GM18499 (cell line): ENCODE measurements around the gene GDF2.

ENCODE experiments used
- ATAC-seq: cut with Tn5 transposase; IDR thresholded peaks from one replicate; pipeline ENCODE4 v1.9.1; 2021; ENCODE audit warnings: moderate number of reproducible peaks; ENCODE audit not compliant: insufficient read depth, unreplicated experiment

GDF2 gene

DNA sequence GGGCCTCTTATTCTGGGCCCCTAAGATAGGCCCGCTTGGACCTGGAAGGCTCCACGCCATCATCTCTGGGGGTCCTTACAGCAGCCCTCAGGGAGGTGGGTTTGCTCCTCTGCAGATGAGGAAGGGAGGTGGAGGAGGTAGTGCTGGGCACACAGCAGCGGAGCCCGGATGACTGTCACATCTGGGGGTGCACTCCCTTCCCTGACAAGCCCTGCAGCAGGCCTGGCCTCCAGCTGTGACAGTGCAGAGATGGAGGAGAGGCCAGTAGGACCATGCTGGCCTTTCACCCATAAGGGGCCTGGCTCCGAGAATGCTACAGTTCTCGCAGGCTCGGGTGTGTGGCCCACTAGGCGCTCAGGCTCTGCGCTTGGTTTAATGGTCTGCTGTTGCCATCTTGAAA lies 9.2 kb downstream of the GDF2 start:
- ATAC-seq = no peak

DNA sequence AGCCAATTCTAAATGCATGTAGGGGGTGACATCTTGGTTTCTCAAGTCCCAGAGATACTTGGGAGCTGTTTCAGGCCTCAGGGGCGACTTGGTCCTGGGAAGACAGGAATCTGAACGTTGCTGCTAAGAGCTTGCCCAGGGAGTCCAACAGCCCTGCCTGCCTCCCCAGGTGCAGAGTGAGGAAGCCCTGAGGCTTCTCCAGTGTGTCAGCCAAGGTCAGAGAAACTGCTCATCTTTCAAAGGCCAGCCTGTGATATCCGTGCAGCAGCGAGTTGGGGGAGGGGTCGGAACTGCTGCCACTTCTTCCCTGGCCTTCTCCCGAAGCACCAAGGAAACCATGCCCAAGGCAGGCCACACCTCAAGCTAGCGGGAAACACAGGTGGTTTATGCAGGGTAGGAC lies 9.7 kb downstream of the GDF2 start:
- ATAC-seq = no peak

DNA sequence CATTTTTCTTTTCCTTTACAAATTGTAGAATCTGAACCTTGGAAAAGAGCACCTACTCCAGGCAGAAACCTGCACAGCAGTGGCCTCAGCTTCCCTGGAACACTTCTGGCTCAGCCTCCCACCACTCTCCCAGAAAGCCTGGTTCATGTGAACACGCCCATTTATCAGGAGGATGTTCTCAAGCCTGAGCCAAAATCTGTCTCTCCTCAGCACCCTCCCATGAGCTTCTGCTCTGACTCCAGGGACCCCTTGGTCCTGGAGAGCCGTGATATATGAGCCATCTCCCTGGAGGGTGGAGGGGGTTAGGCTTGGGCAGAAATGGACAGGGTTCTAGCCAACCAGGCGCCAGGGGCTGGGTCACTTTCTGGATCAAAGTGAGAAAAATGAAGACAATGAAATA lies 10.1 kb downstream of the GDF2 start:
- ATAC-seq = no peak

DNA sequence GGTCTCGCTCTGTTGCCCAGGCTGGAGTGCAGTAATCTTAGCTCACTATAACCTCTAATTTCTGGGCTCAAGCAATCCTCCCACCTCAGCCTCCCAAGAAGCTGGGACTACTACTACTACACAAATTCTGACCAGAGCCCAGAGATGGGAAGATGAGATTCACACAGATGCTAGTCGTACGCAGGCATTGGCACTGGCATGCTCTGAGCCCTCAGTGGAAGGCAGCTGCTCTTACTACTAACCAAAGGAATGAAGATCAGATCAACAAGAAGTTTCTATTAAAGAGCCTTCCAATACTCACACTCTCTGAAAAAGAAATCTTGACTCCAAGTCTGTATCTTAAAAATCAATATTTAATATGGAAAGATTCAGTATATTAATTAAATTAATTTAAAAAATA lies 10.7 kb downstream of the GDF2 start:
- no peak for ATAC-seq

DNA sequence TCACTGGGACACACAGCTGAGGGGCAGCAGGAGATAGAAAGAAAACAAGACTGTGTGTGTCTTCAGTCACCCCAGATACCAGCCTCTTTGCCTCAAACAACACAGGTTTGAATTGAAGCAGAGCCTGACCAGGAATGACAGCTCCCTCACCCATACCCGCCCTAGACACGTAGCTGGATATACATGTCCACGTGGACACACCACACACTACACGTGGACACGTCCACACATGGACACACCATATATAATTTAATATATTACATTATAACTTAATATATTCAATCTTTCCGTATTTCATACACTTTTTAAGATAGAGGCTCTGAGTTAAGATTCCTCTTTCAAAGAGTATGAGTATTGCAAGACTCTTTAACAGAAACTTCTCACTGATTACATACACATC lies 11.3 kb downstream of the GDF2 start:
- ATAC-seq = no peak

DNA sequence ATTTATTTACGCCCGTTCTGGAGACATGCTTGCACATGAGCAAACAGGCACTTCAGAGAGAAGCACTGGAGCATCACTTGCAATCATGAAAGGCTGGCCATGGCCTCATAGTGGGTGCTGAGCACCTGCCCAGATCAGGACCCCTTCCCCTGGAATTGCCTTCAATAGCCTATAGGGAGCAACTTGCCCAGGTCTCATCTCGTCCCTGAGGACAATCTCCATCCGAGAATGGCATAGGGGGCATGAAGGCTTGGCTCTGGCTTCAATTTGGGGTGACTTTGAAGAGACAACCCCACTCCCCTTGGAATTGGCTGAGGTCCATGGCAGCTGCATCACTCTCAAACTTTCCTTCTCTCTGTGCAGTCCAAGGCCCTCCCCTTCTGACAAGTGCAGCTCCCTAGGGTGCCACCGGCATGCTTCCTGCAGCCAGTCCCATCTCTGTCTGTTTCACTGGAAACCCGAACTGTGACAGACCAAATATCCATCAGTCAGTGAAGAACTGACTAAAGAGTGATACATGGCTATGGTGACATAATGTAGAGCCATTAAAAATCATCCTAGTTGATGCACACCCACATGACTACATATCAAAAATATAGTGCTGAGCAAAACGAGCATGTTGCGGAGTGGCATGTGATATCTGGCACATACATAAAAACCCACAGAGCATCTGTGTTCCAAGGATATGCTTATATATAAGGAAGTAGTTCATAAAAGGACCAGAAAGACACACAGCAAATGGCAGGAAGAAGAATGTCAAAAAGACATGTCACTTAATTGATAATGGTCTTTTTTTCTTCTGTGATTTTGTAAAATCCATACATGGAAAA lies 12.4 kb downstream of the GDF2 start:
- no peak for ATAC-seq

DNA sequence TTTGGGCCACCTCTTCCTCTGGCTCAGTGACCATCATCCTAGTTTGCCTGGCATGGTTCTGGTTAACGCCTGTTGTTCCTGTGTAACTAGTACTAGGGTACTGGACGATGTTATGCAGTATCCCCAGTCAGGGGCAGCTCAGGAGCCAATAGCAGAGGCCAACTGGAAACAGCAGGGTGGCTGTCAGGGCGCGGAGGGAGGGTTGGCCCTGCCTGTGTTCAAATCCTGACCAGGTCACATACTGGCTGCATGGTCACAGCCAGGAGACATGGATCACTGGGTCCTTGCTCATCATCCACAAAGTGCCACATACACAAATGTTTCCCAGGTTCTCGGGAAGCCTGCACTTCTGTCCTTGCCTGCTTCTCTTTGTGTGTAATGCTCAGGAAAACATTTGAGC lies 13.7 kb downstream of the GDF2 start:
- ATAC-seq = no peak

DNA sequence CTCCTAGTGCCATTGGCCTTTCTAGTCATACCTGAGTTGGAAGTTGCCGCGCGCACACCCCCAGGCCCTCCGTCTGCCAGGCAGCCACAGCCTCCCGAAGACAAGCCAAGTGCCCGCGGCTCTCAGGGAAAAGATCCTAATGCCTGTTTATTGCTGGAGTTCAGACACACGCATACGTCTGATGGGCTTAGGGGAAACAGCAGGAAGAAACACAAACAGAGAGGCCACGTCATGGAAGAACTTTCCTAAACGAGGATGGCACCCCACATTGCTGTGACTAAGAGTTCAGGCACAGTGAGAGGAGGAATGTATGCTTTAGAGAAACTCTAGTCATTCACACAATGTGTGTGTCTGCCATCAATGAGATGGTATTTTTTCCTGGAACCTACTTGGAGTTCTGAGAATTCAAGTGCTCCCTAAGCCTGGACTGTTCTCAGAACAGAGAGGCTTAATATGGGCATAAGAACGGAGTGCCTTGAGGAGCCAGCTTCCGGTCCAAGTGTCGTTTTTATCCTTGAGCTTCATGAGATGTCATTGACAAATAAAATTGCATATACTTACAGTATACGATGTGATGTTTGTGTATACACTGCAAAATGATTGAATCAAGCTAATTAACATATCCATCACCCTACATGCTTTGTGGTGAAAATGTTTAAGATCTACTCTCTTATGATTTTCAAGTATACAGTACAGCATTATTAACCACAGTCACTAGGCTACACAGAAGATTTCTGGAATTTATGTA lies 14.3 kb downstream of the GDF2 start:
- no peak for ATAC-seq

DNA sequence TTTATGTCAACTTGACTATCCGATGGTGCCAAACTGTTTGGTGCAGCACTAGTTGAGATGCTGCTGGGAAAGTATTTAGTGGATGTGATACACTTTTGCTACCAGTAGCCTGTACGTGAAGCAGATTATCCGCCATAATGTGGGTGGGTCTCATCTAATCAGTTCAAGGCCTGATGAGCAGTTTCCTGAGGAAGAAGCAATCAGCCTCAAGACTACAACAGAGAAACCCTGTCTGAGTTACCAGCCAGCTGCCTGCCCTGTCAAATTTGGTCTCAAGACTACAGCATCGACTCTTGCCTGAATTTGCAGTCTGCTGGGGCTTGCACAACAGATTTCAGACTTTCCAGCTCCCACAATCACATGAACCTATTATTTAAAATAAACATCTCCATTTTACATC lies 15.1 kb downstream of the GDF2 start:
- no peak for ATAC-seq

DNA sequence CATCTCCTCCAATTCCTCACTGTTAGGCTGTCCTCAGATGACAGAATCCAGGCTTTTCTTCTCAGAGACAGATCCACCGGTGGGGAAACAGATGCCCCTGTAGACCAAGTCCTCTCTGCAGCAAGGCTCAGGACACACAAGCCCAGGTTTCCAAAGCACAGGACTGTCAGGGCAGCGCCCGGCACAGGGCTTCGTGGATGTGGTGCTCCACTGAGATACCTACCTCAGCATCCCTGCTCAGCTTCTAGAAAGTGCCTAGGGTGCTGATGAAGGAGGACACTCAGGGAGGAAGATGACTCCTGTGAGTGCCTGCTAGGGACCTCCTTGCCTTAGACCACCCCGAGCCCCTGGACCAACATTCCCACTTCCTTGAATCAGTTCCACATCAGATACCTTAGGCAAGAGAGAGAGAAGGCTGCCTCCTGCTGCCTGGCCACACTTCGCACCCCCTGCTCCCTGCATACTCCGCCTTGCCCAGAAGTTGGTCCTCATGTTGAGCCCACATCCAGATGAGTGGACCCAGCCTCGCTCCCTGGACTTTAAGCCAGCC lies 17.0 kb downstream of the GDF2 start:
- no peak for ATAC-seq

DNA sequence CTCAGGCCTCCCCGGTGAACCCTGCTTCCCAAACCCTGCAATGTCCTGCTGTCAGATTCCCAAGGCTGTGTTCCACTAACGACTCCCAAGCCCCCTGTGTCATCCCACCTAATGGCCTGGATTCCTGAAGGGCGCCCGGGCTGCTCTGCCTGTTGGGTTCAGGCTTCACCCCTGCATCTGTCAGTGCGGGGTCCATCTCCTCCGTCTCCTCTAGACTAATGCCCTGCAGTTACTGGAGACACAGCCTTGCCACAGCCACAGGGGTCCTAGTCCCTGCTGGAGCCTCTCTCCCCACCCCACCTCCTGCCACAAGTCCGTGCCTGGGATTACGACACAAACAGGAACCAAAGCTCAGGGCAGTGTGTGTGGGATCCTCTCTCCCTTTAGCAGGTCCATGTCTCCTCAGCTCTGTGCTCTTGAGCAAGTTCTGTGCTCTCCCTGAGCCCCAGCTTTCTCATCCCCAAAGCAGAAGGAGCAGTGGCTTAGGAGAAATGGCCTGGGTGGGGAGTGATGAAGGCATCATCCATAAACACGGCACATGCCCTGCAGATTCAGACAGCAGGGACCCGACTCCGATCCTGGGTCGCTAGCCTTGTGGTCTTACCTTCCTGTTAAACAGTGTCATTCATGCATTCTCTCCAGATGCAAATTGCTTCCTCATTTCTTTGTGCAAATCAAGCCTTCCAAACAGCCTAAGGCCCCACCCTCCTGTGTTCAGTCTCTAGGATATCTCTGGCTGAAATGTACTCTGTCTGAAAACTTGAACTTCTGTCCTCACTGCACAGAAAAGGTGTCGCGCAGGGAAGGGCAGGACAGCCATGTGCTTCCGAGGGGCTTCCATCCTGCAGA lies 17.7 kb downstream of the GDF2 start:
- no peak for ATAC-seq

DNA sequence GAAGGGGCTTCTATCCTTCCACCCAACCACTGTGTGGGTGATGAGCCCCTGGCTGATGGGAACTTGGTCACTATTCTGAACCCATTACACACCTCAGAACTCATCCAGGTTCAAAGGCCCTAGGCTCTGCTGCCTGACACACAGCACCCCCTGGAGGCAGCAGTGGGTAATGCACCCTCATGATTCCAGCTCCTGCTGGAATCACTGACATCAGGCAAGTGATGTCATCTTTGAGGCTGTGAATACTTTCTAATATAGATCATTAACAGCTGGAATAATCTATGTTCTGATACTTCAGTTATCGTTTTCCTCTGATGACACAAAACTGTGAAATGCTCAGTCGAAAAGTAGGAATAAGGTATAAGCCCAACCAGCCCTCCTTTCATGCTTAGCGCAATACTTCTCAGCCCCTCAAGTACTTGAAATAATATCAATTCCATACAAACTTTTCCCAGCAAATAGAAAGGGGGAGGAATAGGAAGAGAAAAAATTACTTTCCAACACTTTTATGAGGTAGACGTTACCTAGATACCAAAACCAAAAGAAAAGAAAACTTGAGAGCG lies 18.4 kb downstream of the GDF2 start:
- no peak for ATAC-seq

DNA sequence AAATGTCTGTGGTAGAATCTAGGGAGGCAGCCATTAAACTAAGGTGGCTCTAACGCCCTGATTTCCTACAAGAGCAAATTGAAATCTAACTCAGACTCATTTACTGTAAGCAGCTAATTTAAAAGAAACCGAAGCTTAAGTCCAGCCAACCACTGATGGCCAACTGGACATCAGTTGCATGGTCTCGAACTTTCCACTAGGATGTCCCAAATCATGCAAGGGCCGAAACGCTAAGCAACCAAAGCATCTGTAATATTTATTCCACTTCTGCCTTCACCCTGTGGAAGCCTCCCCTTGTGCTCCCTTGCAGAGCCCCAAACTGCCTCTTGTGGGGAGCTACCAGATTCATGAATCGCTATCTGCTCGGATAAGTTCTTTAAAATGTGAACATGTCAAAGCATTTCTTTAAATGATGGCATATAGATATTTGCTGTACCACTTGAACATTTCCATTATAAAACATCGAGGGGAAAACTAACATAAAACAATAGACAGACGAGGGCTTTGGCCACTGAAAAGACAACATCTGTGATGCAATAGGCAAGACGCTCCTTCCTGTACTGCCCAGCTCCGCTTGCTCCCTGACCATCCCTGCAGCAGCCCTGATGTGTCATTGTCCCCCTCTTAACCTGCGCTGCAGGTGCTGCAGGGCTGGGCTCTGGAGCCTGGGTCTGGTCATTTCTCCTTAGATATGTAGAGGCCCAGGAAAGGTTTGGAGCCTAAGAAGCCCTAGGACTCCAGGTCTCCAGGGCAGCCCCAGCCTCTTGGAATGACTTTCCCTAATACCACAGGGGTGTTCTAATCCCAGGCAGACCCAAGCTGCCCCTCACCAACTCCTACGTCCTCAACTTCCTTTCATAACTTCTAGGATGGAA lies 23.0 kb downstream of the GDF2 start:
- no peak for ATAC-seq

DNA sequence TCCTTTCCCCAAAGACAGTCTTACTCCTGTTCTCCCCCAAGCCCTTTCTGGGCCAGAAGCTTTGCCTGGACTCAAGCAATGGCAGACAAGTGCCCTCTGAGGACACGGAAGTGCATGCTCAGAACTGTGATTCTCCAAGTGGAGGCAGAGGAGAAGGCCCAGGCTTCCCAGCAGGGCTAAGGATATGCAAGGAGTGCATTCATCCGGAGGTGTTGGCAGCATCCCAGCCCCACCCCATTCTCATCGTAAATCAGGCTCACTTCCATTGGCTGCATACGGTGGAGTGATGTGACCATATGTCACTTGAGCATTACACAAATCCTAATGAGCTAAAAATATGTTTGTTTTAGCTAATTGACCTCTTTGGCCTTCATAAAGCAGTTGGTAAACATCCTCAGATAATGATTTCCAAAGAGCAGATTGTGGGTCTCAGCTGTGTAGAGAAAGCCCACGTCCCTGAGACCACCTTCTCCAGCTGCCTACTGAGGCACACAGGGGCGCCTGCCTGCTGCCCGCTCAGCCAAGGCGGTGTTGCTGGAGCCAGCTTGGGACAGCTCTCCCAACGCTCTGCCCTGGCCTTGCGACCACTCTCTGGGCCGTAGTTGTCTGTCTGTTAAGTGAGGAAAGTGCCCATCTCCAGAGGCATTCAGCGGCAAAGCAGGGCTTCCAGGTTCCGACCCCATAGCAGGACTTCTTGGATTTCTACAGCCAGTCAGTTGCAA lies 24.5 kb downstream of the GDF2 start:
- no peak for ATAC-seq

DNA sequence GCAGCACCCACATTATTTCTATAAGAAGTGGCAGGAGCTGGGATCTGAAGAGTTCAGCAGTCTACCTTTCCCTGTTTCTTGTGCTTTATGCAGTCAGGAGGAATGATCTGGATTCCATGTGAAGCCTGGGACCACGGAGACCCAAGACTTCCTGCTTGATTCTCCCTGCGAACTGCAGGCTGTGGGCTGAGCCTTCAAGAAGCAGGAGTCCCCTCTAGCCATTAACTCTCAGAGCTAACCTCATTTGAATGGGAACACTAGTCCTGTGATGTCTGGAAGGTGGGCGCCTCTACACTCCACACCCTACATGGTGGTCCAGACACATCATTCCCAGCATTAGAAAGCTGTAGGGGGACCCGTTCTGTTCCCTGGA lies 25.0 kb downstream of the GDF2 start:
- no peak for ATAC-seq

DNA sequence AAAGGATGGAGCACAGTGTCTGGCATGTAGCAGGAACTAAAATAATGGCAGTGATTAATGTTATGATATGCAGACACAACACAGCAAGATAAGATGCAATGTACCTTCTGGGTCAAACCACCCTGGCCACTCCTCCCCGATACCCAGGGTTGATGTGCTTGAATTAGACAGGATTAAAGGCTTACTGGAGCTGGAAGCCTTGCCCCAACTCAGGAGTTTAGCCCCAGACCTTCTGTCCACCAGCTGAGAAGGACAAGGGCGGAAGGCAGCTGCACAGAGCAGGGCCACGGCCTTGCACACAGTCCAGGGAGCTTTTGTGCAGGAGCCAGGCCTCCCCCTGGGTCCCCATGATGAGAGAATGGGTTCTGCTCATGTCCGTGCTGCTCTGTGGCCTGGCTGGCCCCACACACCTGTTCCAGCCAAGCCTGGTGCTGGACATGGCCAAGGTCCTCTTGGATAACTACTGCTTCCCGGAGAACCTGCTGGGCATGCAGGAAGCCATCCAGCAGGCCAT lies 25.9 kb downstream of the GDF2 start, which contains the start of gene RBP3:
RBP3 (plus strand) TSS at position 226 of the 514 bp plus-strand sequence; CDS start at position 348, 122 bp downstream.
- no peak for ATAC-seq

DNA sequence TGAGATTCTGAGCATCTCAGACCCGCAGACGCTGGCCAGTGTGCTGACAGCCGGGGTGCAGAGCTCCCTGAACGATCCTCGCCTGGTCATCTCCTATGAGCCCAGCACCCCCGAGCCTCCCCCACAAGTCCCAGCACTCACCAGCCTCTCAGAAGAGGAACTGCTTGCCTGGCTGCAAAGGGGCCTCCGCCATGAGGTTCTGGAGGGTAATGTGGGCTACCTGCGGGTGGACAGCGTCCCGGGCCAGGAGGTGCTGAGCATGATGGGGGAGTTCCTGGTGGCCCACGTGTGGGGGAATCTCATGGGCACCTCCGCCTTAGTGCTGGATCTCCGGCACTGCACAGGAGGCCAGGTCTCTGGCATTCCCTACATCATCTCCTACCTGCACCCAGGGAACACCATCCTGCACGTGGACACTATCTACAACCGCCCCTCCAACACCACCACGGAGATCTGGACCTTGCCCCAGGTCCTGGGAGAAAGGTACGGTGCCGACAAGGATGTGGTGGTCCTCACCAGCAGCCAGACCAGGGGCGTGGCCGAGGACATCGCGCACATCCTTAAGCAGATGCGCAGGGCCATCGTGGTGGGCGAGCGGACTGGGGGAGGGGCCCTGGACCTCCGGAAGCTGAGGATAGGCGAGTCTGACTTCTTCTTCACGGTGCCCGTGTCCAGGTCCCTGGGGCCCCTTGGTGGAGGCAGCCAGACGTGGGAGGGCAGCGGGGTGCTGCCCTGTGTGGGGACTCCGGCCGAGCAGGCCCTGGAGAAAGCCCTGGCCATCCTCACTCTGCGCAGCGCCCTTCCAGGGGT lies 26.6 kb downstream of the GDF2 start:
- ATAC-seq = no peak

DNA sequence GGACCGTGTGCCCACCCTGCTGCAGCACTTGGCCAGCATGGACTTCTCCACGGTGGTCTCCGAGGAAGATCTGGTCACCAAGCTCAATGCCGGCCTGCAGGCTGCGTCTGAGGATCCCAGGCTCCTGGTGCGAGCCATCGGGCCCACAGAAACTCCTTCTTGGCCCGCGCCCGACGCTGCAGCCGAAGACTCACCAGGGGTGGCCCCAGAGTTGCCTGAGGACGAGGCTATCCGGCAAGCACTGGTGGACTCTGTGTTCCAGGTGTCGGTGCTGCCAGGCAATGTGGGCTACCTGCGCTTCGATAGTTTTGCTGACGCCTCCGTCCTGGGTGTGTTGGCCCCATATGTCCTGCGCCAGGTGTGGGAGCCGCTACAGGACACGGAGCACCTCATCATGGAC lies 27.3 kb downstream of the GDF2 start:
- no peak for ATAC-seq
